ENCODE data around the gene HSPE1.
A peak's percentile ranks its signal among the peaks of the same experiment; 100 is the strongest.
"Not testable (repeated sequence)": the region's sequence is repeated elsewhere in the genome, so short reads cannot be mapped to it uniquely, and the experiment has no call there.

HSPE1 gene

DNA sequence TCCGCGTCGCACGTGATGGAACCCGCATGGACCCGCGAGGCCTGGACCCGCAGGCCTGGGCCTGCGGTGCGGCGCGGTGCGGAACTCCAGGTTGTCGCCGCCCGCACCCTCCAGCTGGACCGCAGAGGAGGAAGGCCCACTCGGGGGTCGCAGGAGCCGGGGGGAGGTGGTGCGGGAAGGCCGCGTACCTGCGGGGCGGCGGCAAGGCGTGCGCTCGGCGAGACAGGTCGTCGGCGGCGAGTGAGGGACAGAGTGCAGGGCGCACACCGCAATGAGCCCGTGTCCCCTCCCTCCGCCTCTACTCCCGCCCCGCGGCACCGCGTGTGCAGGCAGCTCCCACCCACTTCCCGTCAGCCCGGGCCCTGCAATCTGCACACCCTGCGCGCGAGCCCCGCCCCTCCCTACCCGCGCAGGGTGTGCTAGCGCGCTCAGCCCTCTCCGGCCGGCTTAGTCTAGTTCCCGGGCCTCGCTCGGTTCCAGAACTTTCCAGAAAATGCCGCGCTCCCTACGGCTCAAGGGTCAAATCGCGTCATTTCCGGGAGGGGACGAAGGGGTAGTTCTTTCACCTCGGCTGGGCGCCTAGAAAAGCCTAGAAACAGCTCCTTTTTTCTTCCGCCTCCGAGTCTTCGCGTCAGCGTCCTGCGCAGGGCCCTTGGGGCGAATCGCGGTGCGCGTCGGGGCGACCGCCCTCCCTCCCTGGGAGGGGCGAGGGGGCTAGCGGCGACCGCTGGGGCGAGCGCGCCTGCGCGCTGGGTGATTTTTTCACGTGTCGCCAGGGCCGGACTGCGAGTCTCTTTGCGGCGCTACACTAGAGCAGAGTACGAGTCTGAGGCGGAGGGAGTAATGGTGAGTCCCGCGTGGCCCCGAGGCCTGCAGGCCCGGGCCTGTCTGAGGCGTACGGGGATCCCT, at the start of gene HSPE1, which contains the start of gene HSPD1:
Gene HSPE1, plus strand, starts transcription at position 786 of the 909 bp plus-strand sequence. Its CDS starts 58 bp downstream, at position 844.
Gene HSPD1, minus strand, starts transcription at position 247 of the 909 bp plus-strand sequence. CDS start 992 bp downstream, outside the sequence.
- no peaks in the 10 kb centered on the region for H3K9me3 Mint-ChIP-seq
- DNase-seq (ENCODE audit: low spot score) = peak; percentile 100
- peaks cover 44% of the 10 kb centered on the region for H3K4me1 Mint-ChIP-seq (ENCODE audit: low read depth)
- no peaks in the 10 kb centered on the region for H3K27me3 Mint-ChIP-seq (ENCODE audit: low read depth)
- peaks cover 79% of the 10 kb centered on the region for H3K36me3 Mint-ChIP-seq (ENCODE audit: low read depth)
- peak within 1 kb of the TSS; percentile 93 for H3K27ac Mint-ChIP-seq
- H3K4me3 Mint-ChIP-seq = peak within 1 kb of the TSS; percentile 98

DNA sequence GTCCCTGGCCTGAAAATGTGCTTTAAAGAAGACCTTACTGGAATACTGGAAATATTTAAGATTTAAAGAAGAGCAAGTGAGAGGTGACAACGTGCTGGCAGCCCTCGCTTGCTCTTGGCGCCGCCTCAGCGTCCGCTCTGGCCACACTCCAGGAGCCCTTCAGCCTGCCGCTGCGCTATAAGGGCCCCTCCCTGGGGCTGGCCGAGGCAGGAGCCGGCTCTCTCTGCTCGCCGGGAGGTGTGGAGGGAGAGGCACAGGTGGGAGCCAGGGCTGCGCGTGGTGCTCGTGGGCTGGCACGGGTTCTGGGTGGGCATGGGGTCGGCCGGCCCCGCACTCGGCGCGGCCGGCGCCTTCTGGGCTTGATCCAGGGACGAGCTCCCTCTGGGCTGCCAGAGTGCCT, 49.7 kb upstream of the HSPE1 start:
- peaks cover 12% of the 10 kb centered on the region for H3K4me1 Mint-ChIP-seq (ENCODE audit: low read depth)
- H3K36me3 Mint-ChIP-seq (ENCODE audit: low read depth) = peaks cover 2% of the 10 kb centered on the region
- no peak overlapping the region for H3K27ac Mint-ChIP-seq
- DNase-seq (ENCODE audit: low spot score) = no peak
- H3K4me3 Mint-ChIP-seq = no peak overlapping the region
- H3K27me3 Mint-ChIP-seq (ENCODE audit: low read depth) = peaks cover under 1% of the 10 kb centered on the region
- no peaks in the 10 kb centered on the region for H3K9me3 Mint-ChIP-seq

DNA sequence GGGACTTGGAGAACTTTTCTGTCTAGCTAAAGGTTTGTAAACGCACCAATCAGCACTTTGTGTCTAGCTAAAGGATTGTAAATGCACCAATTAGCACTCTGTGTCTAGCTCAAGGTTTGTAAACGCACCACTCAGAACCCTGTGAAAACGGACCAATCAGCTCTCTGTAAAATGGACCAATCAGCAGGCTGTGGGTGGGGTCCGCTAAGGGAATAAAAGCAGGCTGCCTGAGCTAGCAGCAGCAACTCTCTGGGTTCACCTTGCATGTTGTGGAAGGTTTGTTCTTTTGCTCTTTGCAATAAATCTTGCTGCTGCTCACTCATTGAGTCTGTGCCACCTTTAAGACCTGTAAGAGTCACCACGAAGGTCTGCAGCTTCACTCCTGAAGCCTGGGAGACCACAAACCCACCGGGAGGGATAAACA, 49.2 kb upstream of the HSPE1 start:
- not testable (repeated sequence) for H3K9me3 Mint-ChIP-seq; H3K27ac Mint-ChIP-seq; H3K36me3 Mint-ChIP-seq (ENCODE audit: low read depth); DNase-seq (ENCODE audit: low spot score); H3K4me3 Mint-ChIP-seq; H3K27me3 Mint-ChIP-seq (ENCODE audit: low read depth)
- peaks cover 15% of the 10 kb centered on the region for H3K4me1 Mint-ChIP-seq (ENCODE audit: low read depth)

DNA sequence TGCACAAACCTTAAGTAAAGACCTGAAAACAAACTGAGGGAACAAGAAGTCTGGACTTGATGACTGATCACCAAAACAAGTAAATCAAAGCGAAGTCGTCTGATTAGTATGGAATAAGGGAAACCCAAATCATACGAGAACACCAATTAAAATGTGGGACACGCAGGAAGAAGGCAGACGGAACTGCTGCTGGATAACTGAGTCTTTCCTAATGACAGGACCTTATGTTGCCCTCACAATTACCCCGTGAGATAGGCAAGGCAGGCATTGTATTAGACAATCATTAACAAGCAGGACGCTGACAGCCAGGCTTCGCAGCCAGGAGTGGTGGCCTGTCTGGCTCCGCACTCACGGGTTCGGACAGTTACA, 47.4 kb upstream of the HSPE1 start:
- peaks cover 5% of the 10 kb centered on the region for H3K36me3 Mint-ChIP-seq (ENCODE audit: low read depth)
- no peaks in the 10 kb centered on the region for H3K27me3 Mint-ChIP-seq (ENCODE audit: low read depth)
- peaks cover 15% of the 10 kb centered on the region for H3K4me1 Mint-ChIP-seq (ENCODE audit: low read depth)
- H3K9me3 Mint-ChIP-seq = no peaks in the 10 kb centered on the region
- peak overlapping the region; percentile 96 for H3K4me3 Mint-ChIP-seq
- no peak for DNase-seq (ENCODE audit: low spot score)
- peak overlapping the region; percentile 99 for H3K27ac Mint-ChIP-seq

DNA sequence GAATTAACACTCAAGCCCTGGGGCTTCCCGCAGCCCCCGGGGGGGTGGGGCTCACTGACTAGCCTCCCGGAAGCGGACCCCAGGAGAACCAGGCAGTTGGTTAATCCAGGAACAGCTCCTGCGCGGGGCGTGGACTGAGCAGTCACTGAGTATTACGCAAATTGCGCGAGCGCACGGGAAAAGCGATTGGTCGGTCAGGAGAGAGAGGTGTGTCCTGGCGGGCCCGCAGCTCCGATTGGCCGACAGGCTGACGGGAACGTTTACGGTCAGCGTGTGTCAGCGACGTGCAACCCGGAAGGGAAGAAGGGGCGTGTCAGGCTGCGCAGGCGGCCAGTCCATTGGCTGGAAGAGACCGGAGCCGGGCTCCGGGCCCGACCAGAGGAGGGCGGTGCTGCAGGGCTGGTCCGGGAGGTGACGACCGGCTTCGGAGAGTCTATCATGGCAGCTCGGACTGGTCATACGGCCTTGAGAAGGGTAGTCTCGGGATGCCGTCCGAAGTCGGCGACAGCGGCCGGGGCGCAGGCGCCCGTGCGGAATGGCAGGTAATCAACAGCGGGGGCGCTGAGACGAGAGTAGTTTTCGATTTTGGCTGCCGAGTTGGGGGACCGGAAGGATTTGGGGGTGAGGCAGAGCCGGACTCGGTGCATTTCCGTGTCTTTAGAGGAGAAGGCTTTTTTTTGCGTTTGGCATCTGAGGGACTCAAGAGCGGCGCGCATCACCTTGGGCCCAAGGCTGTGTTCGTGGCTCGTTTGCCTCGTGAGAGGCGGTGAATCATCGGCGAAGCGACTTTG, 46.9 kb upstream of the HSPE1 start, which contains the start of gene COQ10B:
Gene COQ10B, plus strand, starts transcription at position 430 of the 791 bp plus-strand sequence. Its CDS starts 9 bp downstream, at position 439.
- Mint-ChIP-seq H3K9me3 (no peaks in the 10 kb centered on the region), H3K27me3 (ENCODE audit: low read depth) (no peaks in the 10 kb centered on the region), H3K36me3 (ENCODE audit: low read depth) (peaks cover 5% of the 10 kb centered on the region), H3K27ac (peak within 1 kb of the TSS; percentile 99), H3K4me1 (ENCODE audit: low read depth) (peaks cover 16% of the 10 kb centered on the region), H3K4me3 (peak within 1 kb of the TSS; percentile 96)
- peak; percentile 100 for DNase-seq (ENCODE audit: low spot score)

DNA sequence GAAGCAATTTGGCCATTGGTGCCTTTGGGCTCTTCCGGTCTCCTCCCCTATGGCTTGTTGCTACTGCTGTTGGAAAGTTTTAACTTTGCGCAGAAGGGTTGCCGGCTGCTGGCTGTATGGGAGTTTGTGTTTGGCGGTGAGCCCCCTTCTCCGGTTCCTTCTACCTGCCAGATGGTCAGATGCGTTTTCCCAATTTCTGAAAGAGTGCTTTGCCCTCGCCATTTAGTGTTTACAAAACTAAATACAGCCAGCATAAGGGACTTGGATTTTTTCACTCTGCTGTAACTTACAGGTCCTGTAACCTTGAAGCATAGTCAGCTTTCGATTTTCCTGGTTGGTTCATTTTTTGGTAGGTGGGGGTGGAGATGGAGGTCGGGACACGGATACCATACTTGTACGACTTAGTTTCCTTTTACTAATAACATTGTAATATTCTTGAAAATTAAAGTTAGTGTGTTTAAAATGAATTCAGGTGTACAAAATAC, 46.2 kb upstream of the HSPE1 start:
- DNase-seq (ENCODE audit: low spot score) = no peak
- no peaks in the 10 kb centered on the region for H3K9me3 Mint-ChIP-seq
- no peaks in the 10 kb centered on the region for H3K27me3 Mint-ChIP-seq (ENCODE audit: low read depth)
- peaks cover 17% of the 10 kb centered on the region for H3K4me1 Mint-ChIP-seq (ENCODE audit: low read depth)
- H3K4me3 Mint-ChIP-seq = peak overlapping the region; percentile 96
- peak overlapping the region; percentile 99 for H3K27ac Mint-ChIP-seq
- H3K36me3 Mint-ChIP-seq (ENCODE audit: low read depth) = peaks cover 5% of the 10 kb centered on the region

DNA sequence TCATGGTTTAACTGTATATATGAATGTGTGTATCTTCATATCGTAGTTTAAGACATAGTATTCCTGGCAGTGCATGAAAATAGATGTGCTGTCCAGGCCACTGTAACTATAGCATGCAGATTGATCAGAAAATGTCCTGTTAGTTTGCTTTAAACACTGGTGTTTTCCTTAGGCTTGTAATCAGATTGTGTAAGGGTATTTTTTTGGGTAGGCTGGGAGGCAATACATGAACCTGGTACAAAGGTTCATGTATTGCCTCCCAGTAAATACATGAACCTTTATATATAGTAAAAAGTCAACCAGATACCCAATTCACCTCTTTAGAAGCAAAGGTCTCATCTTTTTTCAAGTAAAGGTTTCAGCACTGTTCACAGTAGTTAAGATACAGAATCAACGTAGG, 45.3 kb upstream of the HSPE1 start:
- peak overlapping the region; percentile 96 for H3K4me3 Mint-ChIP-seq
- no peaks in the 10 kb centered on the region for H3K27me3 Mint-ChIP-seq (ENCODE audit: low read depth)
- peak overlapping the region; percentile 99 for H3K27ac Mint-ChIP-seq
- H3K4me1 Mint-ChIP-seq (ENCODE audit: low read depth) = peaks cover 21% of the 10 kb centered on the region
- H3K36me3 Mint-ChIP-seq (ENCODE audit: low read depth) = peaks cover 8% of the 10 kb centered on the region
- H3K9me3 Mint-ChIP-seq = no peaks in the 10 kb centered on the region
- no peak for DNase-seq (ENCODE audit: low spot score)

DNA sequence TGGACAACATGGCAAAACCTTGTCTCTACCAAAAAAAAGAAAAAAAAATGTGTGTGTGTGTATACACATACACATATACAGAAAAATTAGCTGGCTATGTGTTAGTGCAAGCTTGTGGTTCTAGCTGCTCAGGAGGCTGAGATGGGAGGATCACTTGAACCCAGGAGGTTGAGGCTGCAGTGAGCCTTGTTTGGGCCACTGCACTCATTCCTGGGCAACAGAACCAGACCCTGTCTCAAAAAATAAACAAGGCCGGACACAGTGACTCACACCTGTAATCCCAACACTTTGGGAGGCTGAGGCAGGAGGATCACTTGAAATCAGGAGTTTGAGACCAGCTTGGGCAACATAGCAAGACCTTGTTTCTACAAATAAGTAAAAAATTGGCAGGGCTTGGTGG, 44.8 kb upstream of the HSPE1 start:
- DNase-seq (ENCODE audit: low spot score) = no peak
- Mint-ChIP-seq H3K4me1 (ENCODE audit: low read depth) (peaks cover 22% of the 10 kb centered on the region), H3K27me3 (ENCODE audit: low read depth) (no peaks in the 10 kb centered on the region), H3K9me3 (no peaks in the 10 kb centered on the region), H3K4me3 (peak overlapping the region; percentile 27), H3K27ac (no peak overlapping the region), H3K36me3 (ENCODE audit: low read depth) (peaks cover 10% of the 10 kb centered on the region)

DNA sequence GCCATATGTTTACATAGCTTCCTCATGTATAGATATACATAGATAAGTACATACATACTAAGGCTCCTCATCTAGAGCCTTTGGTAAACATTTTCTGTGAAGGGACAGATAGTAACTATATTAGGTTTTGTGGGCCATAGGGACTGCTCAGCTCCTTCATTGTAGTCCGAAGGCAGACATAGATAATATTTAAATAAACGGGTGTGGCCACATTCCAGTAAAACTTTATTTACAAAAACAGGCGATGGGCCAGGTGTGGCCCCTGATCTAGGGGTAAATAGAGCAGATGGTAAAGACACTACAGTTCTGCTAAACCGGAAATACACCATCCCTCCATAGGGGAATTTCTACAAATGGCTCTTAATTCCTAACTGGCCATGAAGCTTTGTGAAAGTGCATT, 39.5 kb upstream of the HSPE1 start:
- Mint-ChIP-seq H3K4me1 (ENCODE audit: low read depth) (peaks cover 10% of the 10 kb centered on the region), H3K36me3 (ENCODE audit: low read depth) (peaks cover 27% of the 10 kb centered on the region), H3K27ac (no peak overlapping the region)

DNA sequence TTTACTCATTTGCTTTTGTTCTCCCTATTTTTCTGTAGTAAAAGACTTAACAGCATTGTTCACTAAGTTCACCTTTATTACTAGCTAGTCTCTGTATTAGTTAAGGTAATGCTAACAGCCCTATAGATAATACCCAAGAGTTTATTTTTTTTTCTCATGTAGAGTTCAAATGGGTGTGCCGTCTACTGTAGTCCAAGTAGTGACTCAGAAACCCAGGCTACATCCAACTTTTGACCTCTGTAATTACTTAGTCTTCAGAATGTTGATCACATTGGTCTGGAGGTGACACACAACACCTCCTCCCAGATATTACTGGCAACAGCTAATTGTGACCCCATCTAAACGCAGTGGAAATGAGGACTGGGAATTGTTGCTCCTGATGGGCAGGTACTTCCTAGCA, 39.1 kb upstream of the HSPE1 start:
- no peak for DNase-seq (ENCODE audit: low spot score)
- H3K36me3 Mint-ChIP-seq (ENCODE audit: low read depth) = peaks cover 27% of the 10 kb centered on the region
- no peak overlapping the region for H3K4me3 Mint-ChIP-seq
- no peak overlapping the region for H3K27ac Mint-ChIP-seq
- H3K4me1 Mint-ChIP-seq (ENCODE audit: low read depth) = peaks cover 7% of the 10 kb centered on the region
- H3K9me3 Mint-ChIP-seq = no peaks in the 10 kb centered on the region
- H3K27me3 Mint-ChIP-seq (ENCODE audit: low read depth) = no peaks in the 10 kb centered on the region

More for the DNA sequence above, 39.5 kb upstream of the HSPE1 start:
- H3K27me3 Mint-ChIP-seq (ENCODE audit: low read depth) = no peaks in the 10 kb centered on the region
- H3K4me3 Mint-ChIP-seq = no peak overlapping the region
- DNase-seq (ENCODE audit: low spot score) = no peak
- no peaks in the 10 kb centered on the region for H3K9me3 Mint-ChIP-seq

DNA sequence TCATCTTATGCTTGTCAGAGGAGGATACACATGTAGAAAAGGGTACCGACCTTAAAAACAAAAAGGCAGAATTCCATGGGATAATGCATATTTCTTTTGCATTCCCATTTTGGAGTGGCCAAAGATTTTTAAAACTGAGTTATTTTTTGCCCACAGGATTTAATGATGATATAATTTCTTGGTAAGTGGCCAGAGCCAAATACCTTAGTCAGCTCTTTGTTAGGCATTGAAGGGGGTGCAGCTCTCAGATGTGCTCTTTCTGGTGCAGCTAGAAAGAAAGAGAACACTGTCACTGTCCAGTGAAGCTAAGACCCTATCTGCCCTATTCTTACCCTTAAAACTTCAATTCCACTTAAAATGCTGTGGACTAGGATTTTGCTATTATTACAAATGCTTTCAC, 36.0 kb upstream of the HSPE1 start:
- H3K4me3 Mint-ChIP-seq = no peak overlapping the region
- H3K36me3 Mint-ChIP-seq (ENCODE audit: low read depth) = peaks cover 38% of the 10 kb centered on the region
- H3K4me1 Mint-ChIP-seq (ENCODE audit: low read depth) = peaks cover 5% of the 10 kb centered on the region
- no peak for DNase-seq (ENCODE audit: low spot score)
- H3K27me3 Mint-ChIP-seq (ENCODE audit: low read depth) = no peaks in the 10 kb centered on the region
- H3K27ac Mint-ChIP-seq = no peak overlapping the region
- no peaks in the 10 kb centered on the region for H3K9me3 Mint-ChIP-seq

DNA sequence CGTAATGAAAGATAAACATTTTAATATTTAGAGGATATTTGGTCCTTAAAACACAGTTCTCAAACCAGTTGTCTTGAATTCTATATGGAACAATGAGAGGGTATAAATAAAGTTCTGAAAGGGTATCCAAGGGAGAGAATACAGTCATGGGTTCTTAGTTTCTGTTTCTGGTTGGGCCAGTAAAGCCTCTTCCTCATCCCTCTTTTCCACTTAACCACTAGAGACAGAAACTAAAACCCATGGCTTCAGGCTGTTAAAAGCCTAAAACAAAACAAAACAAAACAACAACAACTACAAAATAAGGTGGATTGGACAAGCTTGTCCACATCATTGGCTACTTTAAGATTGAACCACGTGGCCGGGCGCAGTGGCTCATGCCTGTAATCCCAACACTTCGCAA, 28.0 kb upstream of the HSPE1 start:
- peaks cover 45% of the 10 kb centered on the region for H3K36me3 Mint-ChIP-seq (ENCODE audit: low read depth)
- peaks cover 1% of the 10 kb centered on the region for H3K4me1 Mint-ChIP-seq (ENCODE audit: low read depth)
- no peaks in the 10 kb centered on the region for H3K9me3 Mint-ChIP-seq
- DNase-seq (ENCODE audit: low spot score) = no peak
- no peak overlapping the region for H3K4me3 Mint-ChIP-seq
- no peak overlapping the region for H3K27ac Mint-ChIP-seq
- H3K27me3 Mint-ChIP-seq (ENCODE audit: low read depth) = no peaks in the 10 kb centered on the region

DNA sequence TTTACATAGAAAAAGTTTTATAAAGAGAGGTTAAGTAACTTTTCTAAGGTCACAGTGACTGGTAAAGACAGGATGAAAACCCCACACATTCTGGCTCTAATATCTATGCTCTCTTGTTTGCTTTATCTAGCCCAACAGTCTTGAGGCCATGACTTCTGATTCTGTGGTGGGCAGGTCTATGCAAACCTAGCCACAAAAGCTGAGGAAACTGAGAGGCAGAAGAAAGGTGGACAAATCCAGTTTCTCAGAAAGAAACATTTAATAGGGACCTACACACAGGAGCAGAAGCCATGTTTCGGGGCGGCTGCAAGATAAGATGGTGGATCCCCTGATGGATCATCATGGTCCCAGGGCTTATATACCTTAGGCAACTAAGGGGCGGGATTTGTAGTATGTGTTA, 22.4 kb upstream of the HSPE1 start:
- Mint-ChIP-seq H3K27me3 (ENCODE audit: low read depth) (no peaks in the 10 kb centered on the region), H3K4me1 (ENCODE audit: low read depth) (peaks cover 12% of the 10 kb centered on the region), H3K27ac (peak overlapping the region; percentile 2), H3K36me3 (ENCODE audit: low read depth) (peaks cover 54% of the 10 kb centered on the region), H3K9me3 (no peaks in the 10 kb centered on the region), H3K4me3 (no peak overlapping the region)
- no peak for DNase-seq (ENCODE audit: low spot score)
